Fibroblast of gingiva (primary cell): ENCODE measurements around the gene TMEM106C.

Experiments used
- DNase-seq: peaks from one replicate; pipeline ENCODE4 v3.0.0-alpha.2; 2011; ENCODE audit warnings: low read depth

The TMEM106C gene

DNA sequence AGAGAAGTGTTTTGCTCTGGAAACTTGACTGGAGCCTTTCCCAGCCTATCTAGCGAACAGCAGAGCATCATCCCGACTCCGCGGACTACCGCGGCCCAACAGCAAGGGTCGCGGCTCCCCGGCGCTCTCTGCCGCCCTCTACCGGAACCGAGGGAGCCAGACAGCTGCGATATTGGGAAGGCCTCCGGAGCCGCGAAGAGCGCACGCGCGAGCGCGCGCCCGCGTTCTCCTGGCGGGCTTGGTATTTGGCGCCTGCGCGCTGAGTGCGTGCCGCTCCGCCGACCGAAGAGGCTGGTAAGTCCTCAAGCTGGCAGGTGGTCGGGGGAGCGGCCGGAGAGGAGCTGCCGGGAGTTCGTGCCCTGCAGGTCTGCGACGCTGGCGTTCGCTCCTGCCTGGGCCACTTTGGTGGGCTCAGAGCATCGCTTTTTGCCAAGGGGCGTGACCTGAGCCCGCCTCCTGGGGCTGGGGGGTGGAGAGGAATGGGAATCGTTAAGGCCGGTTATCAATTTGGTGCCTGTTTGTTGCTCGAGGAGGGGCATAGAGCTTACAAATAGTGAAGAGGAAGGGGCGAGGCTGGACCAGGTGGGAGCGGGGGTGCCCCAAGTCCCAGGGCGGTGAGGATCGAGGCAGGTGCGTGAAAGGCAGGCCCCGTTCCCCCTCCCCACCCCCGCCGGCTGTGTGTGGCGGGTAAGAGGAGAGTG lies at the start of gene TMEM106C:
Gene TMEM106C, plus strand, starts transcription at position 257 of the 701 bp plus-strand sequence. CDS start 641 bp downstream, outside the sequence.
- peak; percentile 80 for DNase-seq

- no peak for DNase-seq
Observed at GRCh38 chr12:47920913-47921312, 42.5 kb upstream of the TMEM106C start.

- no peak for DNase-seq
Observed at GRCh38 chr12:47921907-47922306, 41.5 kb upstream of the TMEM106C start.

DNA sequence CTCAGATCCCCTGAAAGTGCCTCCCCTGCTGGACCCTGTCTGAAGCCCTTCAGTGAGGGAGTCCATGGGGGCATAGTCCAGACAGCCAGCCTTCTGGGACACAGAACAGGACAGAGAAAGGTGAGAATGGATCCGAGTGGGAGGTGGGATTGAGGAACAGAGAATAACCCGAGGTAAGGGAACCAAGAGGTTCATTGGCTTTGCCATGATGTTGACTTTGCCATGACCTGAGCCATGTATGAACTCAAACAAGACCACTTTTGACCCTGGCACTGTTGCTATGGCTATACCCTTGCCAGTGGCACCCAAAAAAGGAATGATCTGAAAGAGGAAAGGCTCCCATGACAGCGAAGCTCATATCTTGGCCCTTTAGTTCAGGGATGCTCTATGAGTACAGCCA lies 36.0 kb upstream of the TMEM106C start:
- no peak for DNase-seq

- no peak for DNase-seq
Observed at GRCh38 chr12:47930634-47931033, 32.8 kb upstream of the TMEM106C start.

GRCh38 chr12:47931187-47931586 lies 32.2 kb upstream of the TMEM106C start:
- no peak for DNase-seq

DNA sequence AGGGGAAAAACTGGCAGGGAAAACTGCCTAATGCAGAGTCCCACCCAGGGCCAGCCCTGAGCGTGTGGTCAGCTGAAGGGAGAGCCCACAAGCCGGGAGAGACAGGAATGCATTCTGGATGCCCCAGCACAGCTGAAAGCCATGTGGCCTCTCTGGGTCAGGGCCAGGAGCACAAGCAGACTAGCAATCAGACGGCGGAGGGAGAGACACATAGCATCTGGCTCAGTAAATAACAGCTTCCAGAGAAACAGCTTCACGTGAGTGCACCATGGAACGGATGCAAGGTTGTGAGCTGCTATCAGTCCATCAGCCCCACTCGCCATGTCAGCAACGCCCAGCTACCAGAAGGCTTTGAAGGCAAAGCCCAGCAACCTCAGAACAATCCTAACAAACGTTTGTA lies 28.2 kb upstream of the TMEM106C start:
- DNase-seq = peak; percentile 86

DNA sequence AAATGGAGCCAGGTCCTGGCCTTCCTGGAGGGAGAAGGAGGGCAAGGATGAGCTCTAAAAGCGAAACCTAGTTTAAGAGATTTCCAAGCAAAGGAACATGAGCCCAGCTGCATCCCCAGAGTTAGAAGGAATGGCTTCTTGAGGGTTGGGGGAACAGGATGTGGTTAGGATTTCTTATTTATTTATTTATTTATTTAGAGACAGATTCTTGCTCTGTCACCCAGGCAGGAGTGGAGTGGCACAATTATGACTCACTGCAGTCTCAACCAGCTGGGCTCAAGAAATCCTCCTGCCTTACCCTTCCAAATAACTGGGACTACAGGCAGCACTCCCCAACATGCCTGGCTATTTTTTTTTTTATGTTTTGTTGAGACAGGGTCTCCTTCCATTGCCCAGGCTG lies 25.3 kb upstream of the TMEM106C start:
- peak; percentile 37 for DNase-seq

DNA sequence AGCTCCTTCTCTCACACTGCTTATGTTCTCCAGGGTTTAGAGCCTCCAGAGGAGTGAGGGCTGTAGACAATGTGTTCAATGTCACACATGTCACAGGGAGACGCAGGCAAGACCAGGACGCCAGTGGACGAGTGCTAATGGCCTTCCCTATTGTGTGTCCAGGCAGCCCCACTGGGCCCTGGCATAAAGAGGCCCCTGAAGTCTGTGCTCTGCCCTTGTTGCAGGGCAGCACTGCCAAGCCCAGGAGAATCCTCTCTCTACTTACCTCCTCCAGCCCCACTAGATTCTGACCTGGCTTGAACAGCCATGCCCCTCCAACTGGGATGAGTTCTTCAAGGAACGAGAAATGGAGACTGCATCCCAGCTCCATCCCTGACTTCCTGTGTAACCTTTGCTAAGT lies 24.8 kb upstream of the TMEM106C start:
- DNase-seq = no peak

GRCh38 chr12:47939009-47939601 lies 24.3 kb upstream of the TMEM106C start:
- no peak for DNase-seq

GRCh38 chr12:47940773-47941474 lies 22.5 kb upstream of the TMEM106C start:
- DNase-seq = no peak

- DNase-seq = no peak
Observed at GRCh38 chr12:47941475-47941780, 22.0 kb upstream of the TMEM106C start.

GRCh38 chr12:47941871-47942613 lies 21.4 kb upstream of the TMEM106C start:
- DNase-seq = no peak

- DNase-seq = no peak
Observed at GRCh38 chr12:47942614-47943225, 20.7 kb upstream of the TMEM106C start.

DNA sequence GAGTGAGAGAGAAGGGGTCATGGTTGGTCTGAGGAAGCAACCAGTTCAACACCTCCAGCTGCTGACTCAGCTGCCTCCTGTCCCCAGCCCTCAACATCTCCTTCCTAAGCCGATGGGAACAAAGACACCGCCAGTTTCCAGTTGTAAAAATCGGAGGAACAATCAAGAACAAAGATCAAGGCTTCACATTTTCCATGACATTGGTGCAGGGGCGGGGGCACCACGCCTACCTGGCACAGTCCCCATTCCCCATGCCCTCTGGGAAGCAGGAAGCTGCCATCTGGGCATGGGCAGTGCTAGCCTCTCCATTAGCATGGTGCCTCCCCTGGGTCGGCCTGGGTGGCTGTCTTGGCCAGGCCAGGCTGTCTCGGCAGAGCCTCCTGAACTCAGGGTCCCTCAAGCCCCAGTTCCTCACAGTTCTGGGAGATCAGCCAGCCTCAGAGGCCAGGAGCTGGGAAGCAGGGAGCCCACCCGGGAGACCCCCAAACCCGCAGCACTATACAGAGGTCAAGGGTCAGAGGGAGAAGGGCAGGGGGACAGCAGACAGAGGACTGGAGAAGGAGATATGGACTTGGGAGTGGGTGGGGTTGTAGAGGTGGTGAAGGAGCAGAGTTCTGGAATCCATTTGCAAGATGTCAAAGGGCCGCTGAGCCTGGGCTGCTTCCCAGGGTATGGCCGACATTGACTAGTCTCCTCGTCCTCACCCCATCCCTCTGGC lies 19.6 kb upstream of the TMEM106C start:
- DNase-seq = no peak

GRCh38 chr12:47944685-47945340 lies 18.6 kb upstream of the TMEM106C start:
- DNase-seq = no peak

- no peak for DNase-seq
Observed at GRCh38 chr12:47945341-47945728, 18.1 kb upstream of the TMEM106C start.

DNA sequence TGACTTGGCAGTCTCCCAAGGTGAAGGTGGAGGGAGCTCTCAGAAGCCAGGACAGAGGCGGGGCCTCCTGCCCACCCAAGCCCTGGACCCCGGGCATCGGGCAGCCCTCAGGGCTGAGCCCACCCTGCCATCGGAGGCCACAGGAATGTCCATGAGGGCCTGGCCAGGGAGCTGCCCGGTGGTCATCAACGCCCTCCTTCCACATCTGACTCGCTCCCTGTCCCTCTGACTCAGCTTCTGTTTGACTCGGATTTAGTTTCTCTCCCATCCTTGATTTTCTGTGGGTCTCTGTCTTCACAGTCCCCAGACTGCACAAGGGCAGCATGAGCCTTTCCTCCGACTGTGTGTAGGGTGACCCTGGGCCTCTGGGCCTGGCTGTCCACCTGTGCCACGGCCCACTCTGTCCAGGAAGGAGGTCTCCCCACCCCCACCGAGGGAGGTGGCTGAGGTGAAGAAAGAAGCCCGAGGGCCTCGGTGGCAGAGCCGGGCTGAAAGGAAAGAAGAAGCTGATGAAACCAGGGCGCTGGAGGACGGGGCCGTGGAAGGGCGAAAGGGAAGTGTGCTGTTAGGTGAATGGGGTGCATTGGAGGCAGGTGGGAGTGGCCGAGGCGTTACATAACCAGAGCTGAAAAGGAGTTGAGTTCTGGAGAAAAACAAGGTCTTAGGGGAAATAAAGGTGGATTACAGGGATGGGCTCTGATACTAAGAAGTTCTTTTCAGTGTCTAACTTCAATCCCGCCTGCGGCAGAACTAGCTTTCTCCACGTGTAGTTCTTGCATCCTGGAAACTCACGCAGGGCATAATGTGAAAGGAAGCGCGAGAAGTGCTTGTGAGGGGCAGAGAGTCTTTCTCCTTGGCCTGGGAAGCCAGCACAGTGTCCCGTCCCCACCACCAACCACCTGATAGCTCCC lies 16.7 kb upstream of the TMEM106C start:
- DNase-seq = no peak

GRCh38 chr12:47947341-47947740 lies 16.1 kb upstream of the TMEM106C start:
- DNase-seq = no peak
